GM12878 (cell line): ENCODE measurements around the gene OR2S2. TPM values are rescaled to one million over a fixed set of nuclear protein-coding genes. Genes with fewer than 3 reads are reported as not detected.

ENCODE experiments used
- ATAC-seq: fragments of 200-7000 bp; cut with Tn5 transposase; 3 replicates; pipeline ENCODE4 v1.9.1; 2020; ENCODE audit warnings: mild to moderate bottlenecking, moderate library complexity
- BruUV-seq: library from RNA; stranded (reverse); fragments of 400-500 nt; replicated peaks from 2 replicates; lab custom pipeline; 2021; lab: Mats Ljungman, UMichigan
- CTCF ChIA-PET: fragments of 300-600 bp; sonication (Branson Sonifier 250); formaldehyde crosslinking; extraction: SDS; loops from one replicate; lab custom pipeline; 2021; ENCODE audit warnings: inconsistent platforms; lab: Yijun Ruan, JAX
- POLR2A ChIA-PET: fragments of 350-600 bp; formaldehyde crosslinking; extraction: SDS; loops from one replicate; lab custom pipeline; 2021; ENCODE audit warnings: inconsistent platforms; lab: Charles Lee
- RAD21 ChIA-PET: fragments of 300-600 bp; sonication (Branson Sonifier 250); formaldehyde crosslinking; loops from one replicate; lab custom pipeline; 2023; ENCODE audit warnings: antibody characterized with exemption; ENCODE audit not compliant: unreplicated experiment; lab: Charles Lee
- SMC1A ChIA-PET: fragments of 300-600 bp; sonication (Branson Sonifier 250); formaldehyde crosslinking; loops from one replicate; lab custom pipeline; 2023; ENCODE audit not compliant: unreplicated experiment, uncharacterized antibody; lab: Charles Lee
- DNase-seq: peaks from one replicate; pipeline ENCODE4 v3.0.0-alpha.2; 2011; ENCODE audit warnings: low read depth, low spot score
- FAIRE-seq: peaks from 3 replicates; lab custom pipeline; 2011; peaks lifted over from hg19 to GRCh38; lab: Jason Lieb, UNC
- H2AFZ ChIP-seq: 2 replicates; pipeline ENCODE4 v1.6.0; 2011; ENCODE audit warnings: low read depth, low read length, control low read depth; ENCODE audit not compliant: control insufficient read depth
- H3K27ac ChIP-seq: 2 replicates; pipeline ENCODE4 v1.5.1; 2011; ENCODE audit warnings: control low read depth; ENCODE audit not compliant: control insufficient read depth, insufficient read depth
- H3K27me3 ChIP-seq, 2 experiments: replicated peaks in 1 of 2; 2 replicates each; pipeline versions ENCODE4 v1.6.0 to v1.6.1; 2011; ENCODE audit warnings: low read length in 1 of 2; ENCODE audit not compliant: control insufficient read depth in 2 of 2, insufficient read depth in 2 of 2
- H3K36me3 ChIP-seq, 2 experiments: 2 replicates each; pipeline ENCODE4 v1.5.1; 2011; ENCODE audit warnings: low read length in 1 of 2; ENCODE audit not compliant: control insufficient read depth in 2 of 2, insufficient read depth in 2 of 2
- H3K4me1 ChIP-seq: 2 replicates; pipeline ENCODE4 v1.6.1; 2011; ENCODE audit warnings: mild to moderate bottlenecking, low read length, moderate library complexity, mixed read lengths; ENCODE audit not compliant: control insufficient read depth, insufficient read depth
- H3K4me2 ChIP-seq: 2 replicates; pipeline ENCODE4 v1.6.0; 2011; ENCODE audit warnings: control low read depth; ENCODE audit not compliant: control insufficient read depth, insufficient read depth
- H3K4me3 ChIP-seq: fragments of 200-600 bp; sonication (generic); 2 replicates; pipeline ENCODE4 v1.5.1; 2016
- H3K79me2 ChIP-seq: 2 replicates; pipeline ENCODE4 v1.6.0; 2011; ENCODE audit warnings: low read length; ENCODE audit not compliant: control insufficient read depth, insufficient read depth
- H3K9ac ChIP-seq: 2 replicates; pipeline ENCODE4 v1.8.0; 2011; ENCODE audit warnings: low read length, control low read depth, mixed read lengths; ENCODE audit not compliant: control insufficient read depth, insufficient read depth
- H3K9me3 ChIP-seq: replicated peaks from 3 replicates; pipeline ENCODE4 v1.5.1; 2011; ENCODE audit warnings: mild to moderate bottlenecking, low read length; ENCODE audit not compliant: control insufficient read depth, insufficient read depth
- H4K20me1 ChIP-seq: 2 replicates; pipeline ENCODE4 v1.6.0; 2011; ENCODE audit not compliant: control insufficient read depth, insufficient read depth
- JUND ChIP-seq: IDR thresholded peaks from 2 replicates; pipeline ENCODE4 v1.6.1; 2012; ENCODE audit warnings: low read depth, mild to moderate bottlenecking, low read length, improper control_type of control experiment, moderate library complexity
- NR2C1 ChIP-seq: fragments of 450-650 bp; IDR thresholded peaks from 2 replicates; pipeline ENCODE4 v1.6.1; 2017; ENCODE audit warnings: antibody characterized with exemption, mild to moderate bottlenecking, moderate library complexity
- SREBF1 ChIP-seq: IDR thresholded peaks from 2 replicates; pipeline ENCODE4 v1.6.1; 2012; ENCODE audit warnings: mild to moderate bottlenecking, low read length
- ZZZ3 ChIP-seq: IDR thresholded peaks from 2 replicates; pipeline ENCODE4 v1.6.1; 2011; ENCODE audit warnings: low read depth; ENCODE audit not compliant: control insufficient read depth, insufficient read length
- WGBS: methylation state at CpG from one replicate; pipeline ENCODE4 v1.1.6; 2016; ENCODE audit warnings: low lambda C conversion rate; ENCODE audit not compliant: insufficient replicate concordance, insufficient coverage; ENCODE audit errors: missing lambda C conversion rate; 5-methylcytosine and 5-hydroxymethylcytosine counted together
- in situ Hi-C: fragments of 300-500 bp; cut with MboI; formaldehyde crosslinking; loops from 9 replicates; pipeline ENCODE4 v1.14.3; 2018; ENCODE audit warnings: mixed read lengths
- intact Hi-C: fragments of 100-400 bp; cut with micrococcal nuclease; formaldehyde crosslinking; loops from one replicate; pipeline ENCODE4 v1.14.2; 2022; ENCODE audit not compliant: unreplicated experiment
- polyA plus RNA-seq, 11 experiments: library from polyadenylated mRNA; depleted of rRNA in 4 of 11; unstranded in 6 of 11; stranded (reverse) in 5 of 11; fragments of >200 nt; fragmentation: Nextera tagmentation in 4 of 11; fragmentation: Illumina TruSeq in 1 of 11; extraction: Ambion mirVana in 4 of 11; extraction: Trizol in 1 of 11; gene quantifications; 1 replicate in 1 of 11; 2 replicates in 10 of 11; pipeline versions ENCODE4 v1.2.1 to v1.2.3, GENCODE V29; 2011 to 2016; ENCODE audit warnings: inconsistent platforms in 2 of 11, missing spikeins in 2 of 11, low read depth in 1 of 11
- total RNA-seq, 4 experiments: library from RNA; depleted of rRNA in 3 of 4; stranded (reverse); fragments of >200 nt in 3 of 4; fragmentation: Illumina TruSeq in 1 of 4; extraction: Trizol in 1 of 4; gene quantifications; 2 replicates each; pipeline versions ENCODE4 v1.2.1 to v1.2.3, GENCODE V29; 2013 to 2021
- TF ChIP-seq, protein P1 (sequence below): IDR thresholded peaks from 2 replicates; pipeline ENCODE4 v1.6.1; 2012; ENCODE audit warnings: improper control_type of control experiment, low read depth, low read length; ENCODE audit not compliant: insufficient replicate concordance
- TF ChIP-seq, protein P2 (sequence below): IDR thresholded peaks from 2 replicates; pipeline ENCODE4 v1.6.1; 2011; ENCODE audit warnings: borderline replicate concordance, low read depth, mild to moderate bottlenecking, moderate library complexity, mixed read lengths, low read length; ENCODE audit not compliant: insufficient read depth; ENCODE audit errors: extremely low read length
- TF ChIP-seq, protein P3 (sequence below): IDR thresholded peaks from 2 replicates; pipeline ENCODE4 v1.6.1; 2011; ENCODE audit warnings: low read depth, low read length, improper control_type of control experiment, borderline replicate concordance

The OR2S2 gene
- total and polyA plus RNA-seq, 10 of the 15 experiments (the other 5 are each of a cell fraction or from before 2014, with no cell fraction given): not detected

DNA sequence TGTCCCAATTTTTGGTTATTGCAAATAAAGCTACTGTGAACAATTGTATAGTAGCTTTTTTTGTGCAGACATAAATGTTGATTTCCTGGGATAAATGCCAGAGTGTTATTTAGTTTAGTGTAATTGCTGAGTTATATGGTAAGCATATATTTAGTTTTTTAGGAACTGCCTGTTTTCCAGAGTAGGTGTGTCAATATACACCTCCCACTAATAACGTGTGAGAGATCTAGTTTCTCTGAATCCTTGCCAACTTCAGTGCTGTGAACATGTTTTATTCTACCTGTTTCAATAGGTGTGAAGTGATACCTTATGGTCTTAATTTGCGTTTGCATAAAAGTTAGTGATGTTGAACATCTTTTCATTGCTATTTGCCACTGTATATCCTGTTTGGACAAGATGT, 9.1 kb upstream of the OR2S2 start (continued):
- TF ChIP-seq, protein P1, sequence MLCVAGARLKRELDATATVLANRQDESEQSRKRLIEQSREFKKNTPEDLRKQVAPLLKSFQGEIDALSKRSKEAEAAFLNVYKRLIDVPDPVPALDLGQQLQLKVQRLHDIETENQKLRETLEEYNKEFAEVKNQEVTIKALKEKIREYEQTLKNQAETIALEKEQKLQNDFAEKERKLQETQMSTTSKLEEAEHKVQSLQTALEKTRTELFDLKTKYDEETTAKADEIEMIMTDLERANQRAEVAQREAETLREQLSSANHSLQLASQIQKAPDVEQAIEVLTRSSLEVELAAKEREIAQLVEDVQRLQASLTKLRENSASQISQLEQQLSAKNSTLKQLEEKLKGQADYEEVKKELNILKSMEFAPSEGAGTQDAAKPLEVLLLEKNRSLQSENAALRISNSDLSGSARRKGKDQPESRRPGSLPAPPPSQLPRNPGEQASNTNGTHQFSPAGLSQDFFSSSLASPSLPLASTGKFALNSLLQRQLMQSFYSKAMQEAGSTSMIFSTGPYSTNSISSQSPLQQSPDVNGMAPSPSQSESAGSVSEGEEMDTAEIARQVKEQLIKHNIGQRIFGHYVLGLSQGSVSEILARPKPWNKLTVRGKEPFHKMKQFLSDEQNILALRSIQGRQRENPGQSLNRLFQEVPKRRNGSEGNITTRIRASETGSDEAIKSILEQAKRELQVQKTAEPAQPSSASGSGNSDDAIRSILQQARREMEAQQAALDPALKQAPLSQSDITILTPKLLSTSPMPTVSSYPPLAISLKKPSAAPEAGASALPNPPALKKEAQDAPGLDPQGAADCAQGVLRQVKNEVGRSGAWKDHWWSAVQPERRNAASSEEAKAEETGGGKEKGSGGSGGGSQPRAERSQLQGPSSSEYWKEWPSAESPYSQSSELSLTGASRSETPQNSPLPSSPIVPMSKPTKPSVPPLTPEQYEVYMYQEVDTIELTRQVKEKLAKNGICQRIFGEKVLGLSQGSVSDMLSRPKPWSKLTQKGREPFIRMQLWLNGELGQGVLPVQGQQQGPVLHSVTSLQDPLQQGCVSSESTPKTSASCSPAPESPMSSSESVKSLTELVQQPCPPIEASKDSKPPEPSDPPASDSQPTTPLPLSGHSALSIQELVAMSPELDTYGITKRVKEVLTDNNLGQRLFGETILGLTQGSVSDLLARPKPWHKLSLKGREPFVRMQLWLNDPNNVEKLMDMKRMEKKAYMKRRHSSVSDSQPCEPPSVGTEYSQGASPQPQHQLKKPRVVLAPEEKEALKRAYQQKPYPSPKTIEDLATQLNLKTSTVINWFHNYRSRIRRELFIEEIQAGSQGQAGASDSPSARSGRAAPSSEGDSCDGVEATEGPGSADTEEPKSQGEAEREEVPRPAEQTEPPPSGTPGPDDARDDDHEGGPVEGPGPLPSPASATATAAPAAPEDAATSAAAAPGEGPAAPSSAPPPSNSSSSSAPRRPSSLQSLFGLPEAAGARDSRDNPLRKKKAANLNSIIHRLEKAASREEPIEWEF: no peak
- TF ChIP-seq ZZZ3 (no peak), JUND (no peak)
- TF ChIP-seq, protein P2, sequence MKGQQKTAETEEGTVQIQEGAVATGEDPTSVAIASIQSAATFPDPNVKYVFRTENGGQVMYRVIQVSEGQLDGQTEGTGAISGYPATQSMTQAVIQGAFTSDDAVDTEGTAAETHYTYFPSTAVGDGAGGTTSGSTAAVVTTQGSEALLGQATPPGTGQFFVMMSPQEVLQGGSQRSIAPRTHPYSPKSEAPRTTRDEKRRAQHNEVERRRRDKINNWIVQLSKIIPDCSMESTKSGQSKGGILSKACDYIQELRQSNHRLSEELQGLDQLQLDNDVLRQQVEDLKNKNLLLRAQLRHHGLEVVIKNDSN: no peak

DNA sequence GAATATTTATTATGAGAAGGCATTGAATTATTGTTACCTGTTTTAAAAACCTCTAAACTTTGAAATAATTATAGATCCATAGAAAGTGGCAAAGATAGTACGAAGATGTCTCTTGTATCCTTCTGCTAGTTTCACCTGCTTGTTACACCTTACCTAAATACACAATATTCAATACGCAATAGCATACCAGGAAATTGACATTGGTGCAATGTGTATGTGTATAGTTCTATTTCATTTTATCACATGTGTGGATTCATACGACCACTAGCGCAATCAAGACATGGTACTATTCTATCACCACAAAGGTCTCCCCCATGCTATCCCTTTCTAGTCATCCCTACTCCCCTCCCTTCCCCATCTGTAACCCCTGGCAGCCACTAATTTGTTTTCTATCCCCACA, 8.5 kb upstream of the OR2S2 start:
- H3K4me3 ChIP-seq: no peak overlapping the region
- ChIA-PET CTCF (interaction anchor here (1.0 kb wide), 1 partner anchor 12 kb away, joined by 5 read pairs; no protein-coding TSS in a partner anchor), POLR2A (no interaction called here), RAD21 (no interaction called here), SMC1A (no interaction called here)
- ATAC-seq (no peak), FAIRE-seq (no peak), DNase-seq (no peak)
- H3K36me3 ChIP-seq: no peaks in the 10 kb centered on the region
- no peak overlapping the region for H3K27ac ChIP-seq
- no peaks in the 10 kb centered on the region; a peak in 1 of 4 replicates for H3K27me3 ChIP-seq
- BruUV-seq: no TSS peak
- in situ Hi-C loops (no loop called here), intact Hi-C loops (no loop called here)
- H2AFZ ChIP-seq: no peak overlapping the region
- WGBS: 40% methylated on average over 4 of the region's 4 CpGs
- H3K9ac ChIP-seq: no peak overlapping the region
- H3K4me2 ChIP-seq: no peak overlapping the region
- TF ChIP-seq SREBF1 (no peak), NR2C1 (no peak)
- TF ChIP-seq, protein P3, sequence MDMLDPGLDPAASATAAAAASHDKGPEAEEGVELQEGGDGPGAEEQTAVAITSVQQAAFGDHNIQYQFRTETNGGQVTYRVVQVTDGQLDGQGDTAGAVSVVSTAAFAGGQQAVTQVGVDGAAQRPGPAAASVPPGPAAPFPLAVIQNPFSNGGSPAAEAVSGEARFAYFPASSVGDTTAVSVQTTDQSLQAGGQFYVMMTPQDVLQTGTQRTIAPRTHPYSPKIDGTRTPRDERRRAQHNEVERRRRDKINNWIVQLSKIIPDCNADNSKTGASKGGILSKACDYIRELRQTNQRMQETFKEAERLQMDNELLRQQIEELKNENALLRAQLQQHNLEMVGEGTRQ: no peak
- H3K4me1 ChIP-seq: no peaks in the 10 kb centered on the region
- H3K79me2 ChIP-seq: no peaks in the 10 kb centered on the region
- no peaks in the 10 kb centered on the region for H3K9me3 ChIP-seq
- no peaks in the 10 kb centered on the region for H4K20me1 ChIP-seq
